ENCODE data around the gene SLC10A1. TPM values are rescaled to one million over a fixed set of nuclear protein-coding genes. Genes with fewer than 3 reads are reported as not detected.

The SLC10A1 gene
- total RNA-seq, 2 donors from 2014 or later: not detected

GRCh38 chr14:69776875-69777453 lies 20.1 kb downstream of the SLC10A1 start:
- WGBS, 2 experiments (ENCODE audit: insufficient coverage in 1 of 2, insufficient read length in 1 of 2): 98 to 100% methylated on average over 4 of the region's 4 CpGs
- Histone ChIP-seq H3K36me3 (ENCODE audit: control insufficient read depth, insufficient read depth, low read length) (peaks cover 94% of the 10 kb centered on the region), H3K27ac (ENCODE audit: low read depth, low read length) (no peak overlapping the region), H3K9me3 (ENCODE audit: control insufficient read depth, low read length) (no peaks in the 10 kb centered on the region), H3K27me3 (ENCODE audit: control insufficient read depth, insufficient read depth, low read length, poor library complexity, severe bottlenecking) (no peaks in the 10 kb centered on the region), H3K4me3 (ENCODE audit: low read length) (no peak overlapping the region), H3K9ac (ENCODE audit: extremely low read depth, low read length, poor library complexity, severe bottlenecking) (no peak overlapping the region), H3K4me1 (ENCODE audit: control insufficient read depth, insufficient read depth, low read length) (no peaks in the 10 kb centered on the region)
- DNase-seq: no peak
- Mint-ChIP-seq H3K27ac (no peak overlapping the region), H3K9me3 (no peaks in the 10 kb centered on the region), H3K4me3 (no peak overlapping the region), H3K36me3 (ENCODE audit: low read depth) (peaks cover 81% of the 10 kb centered on the region), H3K27me3 (ENCODE audit: insufficient read depth) (no peaks in the 10 kb centered on the region), H3K4me1 (no peaks in the 10 kb centered on the region)
- TF ChIP-seq CTCF (conservative IDR thresholded peaks at IDR 0.05): no peak

- no peaks in the 10 kb centered on the region for H3K9me3 Mint-ChIP-seq
- Histone ChIP-seq H3K4me3 (ENCODE audit: low read length) (no peak overlapping the region), H3K4me1 (ENCODE audit: control insufficient read depth, insufficient read depth, low read length) (no peaks in the 10 kb centered on the region), H3K27me3 (ENCODE audit: control insufficient read depth, insufficient read depth, low read length, poor library complexity, severe bottlenecking) (no peaks in the 10 kb centered on the region), H3K36me3 (ENCODE audit: control insufficient read depth, insufficient read depth, low read length) (peaks cover 96% of the 10 kb centered on the region), H3K9me3 (ENCODE audit: control insufficient read depth, low read length) (no peaks in the 10 kb centered on the region), H3K27ac (ENCODE audit: low read depth, low read length) (no peak overlapping the region), H3K9ac (ENCODE audit: extremely low read depth, low read length, poor library complexity, severe bottlenecking) (no peak overlapping the region)
- H3K27ac Mint-ChIP-seq: no peak overlapping the region
- peaks cover 84% of the 10 kb centered on the region for H3K36me3 Mint-ChIP-seq (ENCODE audit: low read depth)
- peaks cover 10% of the 10 kb centered on the region for H3K4me1 Mint-ChIP-seq
- no peaks in the 10 kb centered on the region for H3K27me3 Mint-ChIP-seq (ENCODE audit: insufficient read depth)
- 96 to 100% methylated on average over 2 to 3 of the region's 3 CpGs for WGBS, 2 experiments (ENCODE audit: insufficient coverage in 1 of 2, insufficient read length in 1 of 2)
- no peak for TF ChIP-seq CTCF (conservative IDR thresholded peaks at IDR 0.05)
- no peak overlapping the region for H3K4me3 Mint-ChIP-seq
- DNase-seq: no peak
Measured at GRCh38 chr14:69775012-69775411, 22.0 kb downstream of the SLC10A1 start.

- Mint-ChIP-seq H3K4me1 (peaks cover 20% of the 10 kb centered on the region), H3K4me3 (no peak overlapping the region), H3K27ac (peak overlapping the region; percentile 48), H3K27me3 (ENCODE audit: insufficient read depth) (no peaks in the 10 kb centered on the region), H3K36me3 (ENCODE audit: low read depth) (peaks cover 86% of the 10 kb centered on the region), H3K9me3 (no peaks in the 10 kb centered on the region)
- no peak overlapping the region for H3K27ac ChIP-seq (ENCODE audit: low read depth, low read length)
- 95 to 100% methylated on average over 2 to 7 of the region's 7 CpGs for WGBS, 2 experiments (ENCODE audit: insufficient coverage in 1 of 2, insufficient read length in 1 of 2)
- H3K4me3 ChIP-seq (ENCODE audit: low read length): no peak overlapping the region
- no peak overlapping the region for H3K9ac ChIP-seq (ENCODE audit: extremely low read depth, low read length, poor library complexity, severe bottlenecking)
- TF ChIP-seq CTCF (conservative IDR thresholded peaks at IDR 0.05): no peak
- peaks cover 6% of the 10 kb centered on the region for H3K4me1 ChIP-seq (ENCODE audit: control insufficient read depth, insufficient read depth, low read length)
- no peaks in the 10 kb centered on the region for H3K27me3 ChIP-seq (ENCODE audit: control insufficient read depth, insufficient read depth, low read length, poor library complexity, severe bottlenecking)
- H3K36me3 ChIP-seq (ENCODE audit: control insufficient read depth, insufficient read depth, low read length): peaks cover 100% of the 10 kb centered on the region
- peak; percentile 32 for DNase-seq
- no peaks in the 10 kb centered on the region for H3K9me3 ChIP-seq (ENCODE audit: control insufficient read depth, low read length)
Measured at GRCh38 chr14:69773571-69774276, 23.3 kb downstream of the SLC10A1 start.
